ENCODE data around the gene ECPAS. TPM values are rescaled to one million over a fixed set of nuclear protein-coding genes. Genes with fewer than 3 reads are reported as not detected.

ECPAS gene
- total RNA-seq, 1 experiment from 2014 or later: 106 TPM

- no peak overlapping the region for H2BK12ac ChIP-seq (ENCODE audit: insufficient read length, low read depth, low read length)
- no peaks in the 10 kb centered on the region for H4K20me1 ChIP-seq (ENCODE audit: control insufficient read depth, insufficient read depth, insufficient read length)
- H4K91ac ChIP-seq (ENCODE audit: insufficient read length, low read depth, low read length): no peak overlapping the region
- H2BK20ac ChIP-seq (ENCODE audit: low read depth, low read length, poor library complexity, severe bottlenecking): no peak overlapping the region
- H3K4me1 Mint-ChIP-seq: peaks cover 6% of the 10 kb centered on the region in 2 experiments
- no peak overlapping the region for H3T11ph ChIP-seq (ENCODE audit: low read length)
- H2BK120ac ChIP-seq (ENCODE audit: low read depth, low read length, poor library complexity, severe bottlenecking): no peak overlapping the region
- no peak for TF ChIP-seq CTCF (conservative IDR thresholded peaks at IDR 0.05)
- H2AFZ ChIP-seq (ENCODE audit: low read length): no peak overlapping the region
- H4K8ac ChIP-seq (replicated peaks; ENCODE audit: insufficient read length, low read depth, low read length): no peak overlapping the region
- H3K18ac ChIP-seq (ENCODE audit: insufficient read length, low read depth, low read length): no peak overlapping the region
- no peak overlapping the region for H3K23ac ChIP-seq (ENCODE audit: insufficient read length, low read depth, low read length)
- H3K4me2 ChIP-seq (ENCODE audit: insufficient read depth, insufficient read length, low read length): no peak overlapping the region
- no peaks in the 10 kb centered on the region; the same call in 1 of the 2 replicates for H3K27me3 Mint-ChIP-seq (ENCODE audit: low read depth)
- H3K27ac Mint-ChIP-seq: no peak overlapping the region
- no peak overlapping the region for H2BK5ac ChIP-seq (ENCODE audit: insufficient read length, low read length)
- no peak overlapping the region for H3K27ac ChIP-seq (ENCODE audit: insufficient read length, low read depth, low read length)
- H3K27me3 ChIP-seq (ENCODE audit: insufficient read depth, low read length): no peaks in the 10 kb centered on the region
- H3K79me2 ChIP-seq (ENCODE audit: insufficient read depth, low read length): no peaks in the 10 kb centered on the region
- no peak overlapping the region for H3K4ac ChIP-seq (ENCODE audit: low read depth, low read length)
- no peaks in the 10 kb centered on the region for H3K36me3 Mint-ChIP-seq (ENCODE audit: insufficient read depth in 1 of 3, low read depth in 3 of 3)
- H3K4me1 ChIP-seq (ENCODE audit: insufficient read depth, low read length): no peaks in the 10 kb centered on the region
- H4K5ac ChIP-seq (ENCODE audit: insufficient read length, low read depth, low read length): no peak overlapping the region
- WGBS (ENCODE audit: extremely low coverage, insufficient read length, low lambda C conversion rate): no CpG with 5 or more reads among the region's 2 CpGs
- no peak overlapping the region for H2BK15ac ChIP-seq (ENCODE audit: low read depth, low read length)
- no peak overlapping the region for H3K56ac ChIP-seq (ENCODE audit: insufficient read length, low read depth, low read length)
- no peaks in the 10 kb centered on the region for H3K23me2 ChIP-seq (ENCODE audit: insufficient read length, low read depth, low read length, poor library complexity, severe bottlenecking)
- H3K4me3 Mint-ChIP-seq: no peak overlapping the region
- H3K9me3 Mint-ChIP-seq: no peaks in the 10 kb centered on the region
- no peak overlapping the region for H3K14ac ChIP-seq (ENCODE audit: insufficient read depth, low read length)
- H3K9me3 ChIP-seq (ENCODE audit: control insufficient read depth, low read depth, low read length): no peaks in the 10 kb centered on the region
- no peak overlapping the region for H2AK5ac ChIP-seq (ENCODE audit: insufficient read length, low read length)
- H3K9ac ChIP-seq (ENCODE audit: extremely low read depth, insufficient read length, low read length): no peak overlapping the region
- no peak for DNase-seq
- no peaks in the 10 kb centered on the region for H3K79me1 ChIP-seq (ENCODE audit: insufficient read depth, low read depth, low read length, poor library complexity, severe bottlenecking)
These were observed 131.6 kb downstream of the ECPAS start for GRCh38 chr9:111352545-111352944.
